K562 (cell line): ENCODE results near the gene LMNTD2. TPM values are rescaled to one million over a fixed set of nuclear protein-coding genes. Genes with fewer than 3 reads are reported as not detected.
A peak's percentile ranks its signal among the peaks of the same experiment; 100 is the strongest.

Experiments used
- ATAC-seq: fragments of 200-7000 bp; cut with Tn5 transposase; 3 replicates; pipeline ENCODE4 v1.9.1; 2020; ENCODE audit warnings: moderate library complexity
- BruUV-seq: library from RNA; stranded (reverse); fragments of 400-500 nt; replicated peaks from 2 replicates; lab custom pipeline; 2021; lab: Mats Ljungman, UMichigan
- CTCF ChIA-PET: fragments of 300-600 bp; formaldehyde crosslinking; extraction: SDS; loops from one replicate; lab custom pipeline; 2021; ENCODE audit warnings: low intra/inter-chr PET ratio; lab: Yijun Ruan, JAX
- POLR2A ChIA-PET: fragments of 300-600, 350-650 bp; sonication (Branson Sonifier 250); formaldehyde crosslinking; extraction: SDS; loops from one replicate; lab custom pipeline; 2021; ENCODE audit warnings: antibody characterized with exemption, inconsistent platforms; lab: Yijun Ruan, JAX
- DNase-seq, 4 experiments: peaks; one replicate each; pipeline versions ENCODE4 v3.0.0 to v3.0.0-alpha.2; 2011 to 2018; ENCODE audit warnings: low spot score in 3 of 4, mixed read lengths in 3 of 4; ENCODE audit errors: extremely low read depth in 1 of 4
- FAIRE-seq: peaks from 2 replicates; lab custom pipeline; 2011; peaks lifted over from hg19 to GRCh38; lab: Jason Lieb, UNC
- H2AFZ ChIP-seq: 2 replicates; pipeline ENCODE4 v1.6.0; 2011; ENCODE audit warnings: low read depth, low read length, control low read depth, inconsistent platforms
- H3K27ac ChIP-seq: fragments of 200-600 bp; 3 replicates; pipeline ENCODE4 v1.8.0; 2011; ENCODE audit warnings: low read depth, mild to moderate bottlenecking, control low read depth, inconsistent platforms, low read length, moderate library complexity, mixed read lengths; ENCODE audit errors: extremely low read depth
- H3K27me3 ChIP-seq, 2 experiments: fragments of 300-600 bp in 1 of 2; 2 replicates in 1 of 2; 3 replicates in 1 of 2; pipeline versions ENCODE4 v1.6.0 to v1.8.0; 2011; ENCODE audit warnings: inconsistent platforms in 2 of 2, low read length in 2 of 2, mild to moderate bottlenecking in 1 of 2, mixed read lengths in 1 of 2, moderate library complexity in 1 of 2; ENCODE audit not compliant: control insufficient read depth in 2 of 2, insufficient read depth in 2 of 2
- H3K36me3 ChIP-seq: fragments of 300-600 bp; 3 replicates; pipeline ENCODE4 v1.8.0; 2011; ENCODE audit warnings: mild to moderate bottlenecking, low read length, inconsistent platforms; ENCODE audit not compliant: control insufficient read depth, insufficient read depth
- H3K4me1 ChIP-seq, 2 experiments: fragments of 200-600 bp in 1 of 2; replicated peaks in 1 of 2; 2 replicates in 1 of 2; 3 replicates in 1 of 2; pipeline versions ENCODE4 v1.5.1 to v1.8.0; 2011; ENCODE audit warnings: inconsistent platforms in 2 of 2, low read length in 2 of 2, mild to moderate bottlenecking in 1 of 2, mixed read lengths in 1 of 2, moderate library complexity in 1 of 2; ENCODE audit not compliant: control insufficient read depth in 2 of 2, insufficient read depth in 2 of 2
- H3K4me2 ChIP-seq: 2 replicates; pipeline ENCODE4 v1.6.1; 2011; ENCODE audit warnings: low read length, control low read depth, inconsistent platforms, mixed read lengths; ENCODE audit not compliant: insufficient read depth
- H3K4me3 ChIP-seq: fragments of 200-600 bp; sonication (generic), shearing (Covaris generic); 2 replicates; pipeline ENCODE4 v1.5.1; 2016; ENCODE audit warnings: control low read depth, inconsistent platforms
- H3K79me2 ChIP-seq: fragments of 200-600 bp; 3 replicates; pipeline ENCODE4 v1.8.0; 2011; ENCODE audit warnings: low read length, inconsistent platforms; ENCODE audit not compliant: control insufficient read depth, insufficient read depth
- H3K9ac ChIP-seq, 2 experiments: 2 replicates each; pipeline versions ENCODE4 v1.6.0 to v1.6.1; 2011; ENCODE audit warnings: low read depth in 2 of 2, low read length in 2 of 2, control low read depth in 1 of 2, inconsistent platforms in 1 of 2, mild to moderate bottlenecking in 1 of 2, mixed read lengths in 1 of 2; ENCODE audit not compliant: insufficient read depth in 1 of 2
- H3K9me1 ChIP-seq: one replicate; pipeline ENCODE4 v1.6.0; 2011; ENCODE audit warnings: inconsistent platforms, mild to moderate bottlenecking, low read length, moderate library complexity; ENCODE audit not compliant: control insufficient read depth, insufficient read depth
- H3K9me3 ChIP-seq: replicated peaks from 2 replicates; pipeline ENCODE4 v1.5.1; 2011; ENCODE audit warnings: low read depth, low read length, inconsistent platforms; ENCODE audit not compliant: control insufficient read depth, insufficient read depth
- H4K20me1 ChIP-seq: replicated peaks from 2 replicates; pipeline ENCODE4 v1.6.1; 2011; ENCODE audit warnings: low read length, inconsistent platforms, mixed read lengths; ENCODE audit not compliant: control insufficient read depth, insufficient read depth
- C11orf30 ChIP-seq: fragments of 450-650 bp; IDR thresholded peaks from 2 replicates; pipeline ENCODE4 v1.6.1; 2016; ENCODE audit warnings: low read depth, mild to moderate bottlenecking
- ETV5 ChIP-seq: sonication (generic); formaldehyde crosslinking; IDR thresholded peaks from 2 replicates; pipeline ENCODE4 v1.4.0; 2020; ENCODE audit warnings: low read depth, mild to moderate bottlenecking, missing genetic modification reagents
- FOXP1 ChIP-seq: sonication (generic); formaldehyde crosslinking; IDR thresholded peaks from 2 replicates; pipeline ENCODE4 v1.8.0; 2022; ENCODE audit warnings: mild to moderate bottlenecking, missing genetic modification reagents
- HMG20A ChIP-seq: fragments of 450-650 bp; formaldehyde crosslinking; conservative IDR thresholded peaks from 2 replicates; pipeline ENCODE4 v1.4.0; 2020; ENCODE audit warnings: mild to moderate bottlenecking, mixed read lengths
- RNF2 ChIP-seq: sonication (generic); IDR thresholded peaks from 2 replicates; pipeline ENCODE4 v1.6.1; 2016
- TEAD1 ChIP-seq, 2 experiments: fragments of 450-650 bp in 1 of 2; sonication (generic) in 1 of 2; formaldehyde crosslinking; IDR thresholded peaks; 2 replicates each; pipeline versions ENCODE4 v1.4.0 to v1.8.0; 2020 to 2022; ENCODE audit warnings: mild to moderate bottlenecking in 2 of 2, missing genetic modification reagents in 1 of 2
- YBX1 ChIP-seq: fragments of 450-650 bp; IDR thresholded peaks from 2 replicates; pipeline ENCODE4 v1.7.1; 2016; ENCODE audit warnings: mild to moderate bottlenecking
- ZNF57 ChIP-seq: fragments of 450-650 bp; formaldehyde crosslinking; IDR thresholded peaks from 2 replicates; pipeline ENCODE4 v1.4.0; 2020; ENCODE audit warnings: mild to moderate bottlenecking, moderate library complexity
- ZNF785 ChIP-seq: fragments of 250-450 bp; sonication (Bioruptor Pico); IDR thresholded peaks from 2 replicates; pipeline ENCODE4 v1.4.0; 2020; ENCODE audit warnings: mild to moderate bottlenecking
- WGBS: fragments of 100-300 bp; shearing (Covaris generic); methylation state at CpG from one replicate; pipeline ENCODE4 v1.1.6; 2016; ENCODE audit warnings: low coverage, mixed read lengths; ENCODE audit not compliant: insufficient coverage; ENCODE audit errors: missing lambda C conversion rate; 5-methylcytosine and 5-hydroxymethylcytosine counted together
- in situ Hi-C: fragments of 300-500 bp; cut with MboI; formaldehyde crosslinking; loops from 4 replicates; pipeline ENCODE4 v1.15.0; 2018; ENCODE audit warnings: inconsistent platforms, mixed read lengths
- intact Hi-C: fragments of 100-400 bp; cut with micrococcal nuclease; formaldehyde crosslinking; loops from 2 replicates; pipeline ENCODE4 v1.14.2; 2022
- polyA plus RNA-seq, 8 experiments: library from polyadenylated mRNA; depleted of rRNA in 4 of 8; stranded (reverse) in 5 of 8; unstranded in 3 of 8; fragments of >200 nt; fragmentation: Nextera tagmentation in 2 of 8; fragmentation: Illumina TruSeq in 1 of 8; extraction: Ambion mirVana in 2 of 8; extraction: Trizol in 1 of 8; gene quantifications; 2 replicates each; pipeline versions ENCODE4 v1.2.1 to v1.2.3, GENCODE V29; 2011 to 2014; ENCODE audit warnings: inconsistent platforms in 1 of 8, missing spikeins in 1 of 8
- total RNA-seq, 7 experiments: library from RNA; depleted of rRNA in 6 of 7; stranded (reverse); fragments of >200 nt in 6 of 7; fragmentation: Illumina TruSeq in 2 of 7; extraction: Trizol in 2 of 7; gene quantifications; 2 replicates each; pipeline versions ENCODE4 v1.2.1 to v1.2.3, GENCODE V29; 2011 to 2021; ENCODE audit warnings: low replicate concordance in 1 of 7
- TF ChIP-seq, protein P1 (sequence below): IDR thresholded peaks from 3 replicates; pipeline ENCODE4 v1.6.1; 2011; ENCODE audit warnings: borderline replicate concordance, mild to moderate bottlenecking; ENCODE audit not compliant: insufficient read length, insufficient read depth
- TF ChIP-seq, protein P2 (sequence below): sonication (generic); formaldehyde crosslinking; IDR thresholded peaks from 2 replicates; pipeline ENCODE4 v1.9.0; 2022; ENCODE audit warnings: mild to moderate bottlenecking, missing genetic modification reagents
- TF ChIP-seq, protein P3 (sequence below): fragments of 250-450 bp; sonication (Bioruptor Pico); IDR thresholded peaks from 2 replicates; pipeline ENCODE4 v1.4.0; 2020
- TF ChIP-seq, protein P4 (sequence below): sonication (generic); formaldehyde crosslinking; IDR thresholded peaks from 2 replicates; pipeline ENCODE4 v1.8.1; 2023; ENCODE audit warnings: mild to moderate bottlenecking, missing genetic modification reagents, moderate library complexity

Gene LMNTD2
- total and polyA plus RNA-seq, 9 of the 15 experiments (the other 6 are each of a cell fraction or from before 2014, with no cell fraction given): 0.48 to 4.2 (median 1.5) TPM; not detected in 3

GRCh38 chr11:506238-506994 lies 54.1 kb downstream of the LMNTD2 start:
- Histone ChIP-seq H3K27me3 (no peaks in the 10 kb centered on the region), H3K4me1 (peaks cover 11 to 58% of the 10 kb centered on the region in 2 experiments), H3K9me1 (no peaks in the 10 kb centered on the region), H3K4me2 (peak overlapping the region; percentile 99), H3K36me3 (peaks cover 38% of the 10 kb centered on the region; the same call in 2 of the 3 replicates), H3K79me2 (peaks cover 65% of the 10 kb centered on the region), H3K9me3 (no peaks in the 10 kb centered on the region), H2AFZ (peak overlapping the region; percentile 96), H3K9ac (peak overlapping the region; percentile 97 to 100), H3K27ac (peak overlapping the region; percentile 98), H4K20me1 (no peaks in the 10 kb centered on the region), H3K4me3 (peak overlapping the region; percentile 93)
- peak; percentile 92 to 99 (median 94) for DNase-seq
- peak; percentile 94 for FAIRE-seq
- in situ Hi-C loops: no loop called here
- TSS peak; percentile 59 for BruUV-seq
- POLR2A ChIA-PET: interaction anchor here (0.6 to 2.1 kb wide), 12 partner anchors 8 to 299 kb away, joined by 3 to 10 read pairs (median 6); partner anchors contain the start of genes BET1L, EPS8L2, PTDSS2 and RIC8A
- CTCF ChIA-PET: no interaction called here
- peak; percentile 76 for ATAC-seq
- WGBS: 1% methylated on average over 53 of the region's 71 CpGs
- intact Hi-C loops: loop anchor here (2.0 kb wide), 1 partner anchor 58 kb away; no protein-coding TSS in a partner anchor
- peak; percentile 78 for TF ChIP-seq C11orf30
- peak; percentile 30 for TF ChIP-seq RNF2
- TF ChIP-seq, protein P1, sequence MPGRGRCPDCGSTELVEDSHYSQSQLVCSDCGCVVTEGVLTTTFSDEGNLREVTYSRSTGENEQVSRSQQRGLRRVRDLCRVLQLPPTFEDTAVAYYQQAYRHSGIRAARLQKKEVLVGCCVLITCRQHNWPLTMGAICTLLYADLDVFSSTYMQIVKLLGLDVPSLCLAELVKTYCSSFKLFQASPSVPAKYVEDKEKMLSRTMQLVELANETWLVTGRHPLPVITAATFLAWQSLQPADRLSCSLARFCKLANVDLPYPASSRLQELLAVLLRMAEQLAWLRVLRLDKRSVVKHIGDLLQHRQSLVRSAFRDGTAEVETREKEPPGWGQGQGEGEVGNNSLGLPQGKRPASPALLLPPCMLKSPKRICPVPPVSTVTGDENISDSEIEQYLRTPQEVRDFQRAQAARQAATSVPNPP: no peak
- 0 out of 2 replicates have a peak, but pooled peaks have one; percentile 73 for TF ChIP-seq ZNF57 (CRISPR knock-in tag)
- TF ChIP-seq, protein P2, sequence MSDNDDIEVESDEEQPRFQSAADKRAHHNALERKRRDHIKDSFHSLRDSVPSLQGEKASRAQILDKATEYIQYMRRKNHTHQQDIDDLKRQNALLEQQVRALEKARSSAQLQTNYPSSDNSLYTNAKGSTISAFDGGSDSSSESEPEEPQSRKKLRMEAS (CRISPR knock-in tag): peak; percentile 90
- TF ChIP-seq ZNF785 (CRISPR knock-in tag): no peak
- TF ChIP-seq, protein P3, sequence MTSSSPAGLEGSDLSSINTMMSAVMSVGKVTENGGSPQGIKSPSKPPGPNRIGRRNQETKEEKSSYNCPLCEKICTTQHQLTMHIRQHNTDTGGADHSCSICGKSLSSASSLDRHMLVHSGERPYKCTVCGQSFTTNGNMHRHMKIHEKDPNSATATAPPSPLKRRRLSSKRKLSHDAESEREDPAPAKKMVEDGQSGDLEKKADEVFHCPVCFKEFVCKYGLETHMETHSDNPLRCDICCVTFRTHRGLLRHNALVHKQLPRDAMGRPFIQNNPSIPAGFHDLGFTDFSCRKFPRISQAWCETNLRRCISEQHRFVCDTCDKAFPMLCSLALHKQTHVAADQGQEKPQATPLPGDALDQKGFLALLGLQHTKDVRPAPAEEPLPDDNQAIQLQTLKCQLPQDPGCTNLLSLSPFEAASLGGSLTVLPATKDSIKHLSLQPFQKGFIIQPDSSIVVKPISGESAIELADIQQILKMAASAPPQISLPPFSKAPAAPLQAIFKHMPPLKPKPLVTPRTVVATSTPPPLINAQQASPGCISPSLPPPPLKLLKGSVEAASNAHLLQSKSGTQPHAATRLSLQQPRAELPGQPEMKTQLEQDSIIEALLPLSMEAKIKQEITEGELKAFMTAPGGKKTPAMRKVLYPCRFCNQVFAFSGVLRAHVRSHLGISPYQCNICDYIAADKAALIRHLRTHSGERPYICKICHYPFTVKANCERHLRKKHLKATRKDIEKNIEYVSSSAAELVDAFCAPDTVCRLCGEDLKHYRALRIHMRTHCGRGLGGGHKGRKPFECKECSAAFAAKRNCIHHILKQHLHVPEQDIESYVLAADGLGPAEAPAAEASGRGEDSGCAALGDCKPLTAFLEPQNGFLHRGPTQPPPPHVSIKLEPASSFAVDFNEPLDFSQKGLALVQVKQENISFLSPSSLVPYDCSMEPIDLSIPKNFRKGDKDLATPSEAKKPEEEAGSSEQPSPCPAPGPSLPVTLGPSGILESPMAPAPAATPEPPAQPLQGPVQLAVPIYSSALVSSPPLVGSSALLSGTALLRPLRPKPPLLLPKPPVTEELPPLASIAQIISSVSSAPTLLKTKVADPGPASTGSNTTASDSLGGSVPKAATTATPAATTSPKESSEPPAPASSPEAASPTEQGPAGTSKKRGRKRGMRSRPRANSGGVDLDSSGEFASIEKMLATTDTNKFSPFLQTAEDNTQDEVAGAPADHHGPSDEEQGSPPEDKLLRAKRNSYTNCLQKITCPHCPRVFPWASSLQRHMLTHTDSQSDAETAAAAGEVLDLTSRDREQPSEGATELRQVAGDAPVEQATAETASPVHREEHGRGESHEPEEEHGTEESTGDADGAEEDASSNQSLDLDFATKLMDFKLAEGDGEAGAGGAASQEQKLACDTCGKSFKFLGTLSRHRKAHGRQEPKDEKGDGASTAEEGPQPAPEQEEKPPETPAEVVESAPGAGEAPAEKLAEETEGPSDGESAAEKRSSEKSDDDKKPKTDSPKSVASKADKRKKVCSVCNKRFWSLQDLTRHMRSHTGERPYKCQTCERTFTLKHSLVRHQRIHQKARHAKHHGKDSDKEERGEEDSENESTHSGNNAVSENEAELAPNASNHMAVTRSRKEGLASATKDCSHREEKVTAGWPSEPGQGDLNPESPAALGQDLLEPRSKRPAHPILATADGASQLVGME: peak; percentile 50; the same call in 1 of the 2 replicates
- TF ChIP-seq, protein P4, sequence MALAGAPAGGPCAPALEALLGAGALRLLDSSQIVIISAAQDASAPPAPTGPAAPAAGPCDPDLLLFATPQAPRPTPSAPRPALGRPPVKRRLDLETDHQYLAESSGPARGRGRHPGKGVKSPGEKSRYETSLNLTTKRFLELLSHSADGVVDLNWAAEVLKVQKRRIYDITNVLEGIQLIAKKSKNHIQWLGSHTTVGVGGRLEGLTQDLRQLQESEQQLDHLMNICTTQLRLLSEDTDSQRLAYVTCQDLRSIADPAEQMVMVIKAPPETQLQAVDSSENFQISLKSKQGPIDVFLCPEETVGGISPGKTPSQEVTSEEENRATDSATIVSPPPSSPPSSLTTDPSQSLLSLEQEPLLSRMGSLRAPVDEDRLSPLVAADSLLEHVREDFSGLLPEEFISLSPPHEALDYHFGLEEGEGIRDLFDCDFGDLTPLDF (CRISPR knock-in tag): 0 out of 2 replicates have a peak, but pooled peaks have one; percentile 45
- TF ChIP-seq FOXP1 (CRISPR knock-in tag): peak; percentile 63; the same call in 1 of the 2 replicates
- TF ChIP-seq ETV5 (CRISPR knock-in tag): 0 out of 2 replicates have a peak, but pooled peaks have one; percentile 21
- no peak for TF ChIP-seq YBX1
- no peak for TF ChIP-seq HMG20A (CRISPR knock-in tag)
- peak in 1 of 2 experiments; percentile 56; a peak in 3 of 4 replicates for TF ChIP-seq TEAD1 (CRISPR knock-in tag; IDR thresholded peaks at IDR 0.05)
